Medulla oblongata (tissue), 1 donor: ENCODE data around the gene TFDP2.

Experiments used
- DNase-seq: peaks from one replicate; pipeline ENCODE4 v3.0.0-alpha.2; 2015; ENCODE audit errors: extremely low spot score

Gene TFDP2

DNA sequence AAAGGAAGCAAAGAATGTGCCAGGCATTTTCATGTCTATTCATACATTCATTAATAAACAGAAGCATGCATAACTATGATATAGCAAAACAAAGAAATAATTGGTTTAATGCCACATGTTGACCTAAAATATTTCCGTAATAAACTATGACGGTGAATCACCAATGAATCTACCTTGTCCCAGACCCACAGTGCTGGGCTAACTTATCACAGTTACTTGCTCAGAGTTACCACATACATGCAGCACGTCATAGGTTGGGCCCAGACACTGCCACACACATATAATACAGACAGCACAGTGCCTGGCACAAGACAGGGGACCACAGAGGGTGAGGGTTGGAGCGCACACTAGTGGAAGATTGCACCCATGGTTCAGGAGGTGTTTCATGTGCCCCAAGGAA, 186.0 kb downstream of the TFDP2 start:
- DNase-seq: no peak

DNA sequence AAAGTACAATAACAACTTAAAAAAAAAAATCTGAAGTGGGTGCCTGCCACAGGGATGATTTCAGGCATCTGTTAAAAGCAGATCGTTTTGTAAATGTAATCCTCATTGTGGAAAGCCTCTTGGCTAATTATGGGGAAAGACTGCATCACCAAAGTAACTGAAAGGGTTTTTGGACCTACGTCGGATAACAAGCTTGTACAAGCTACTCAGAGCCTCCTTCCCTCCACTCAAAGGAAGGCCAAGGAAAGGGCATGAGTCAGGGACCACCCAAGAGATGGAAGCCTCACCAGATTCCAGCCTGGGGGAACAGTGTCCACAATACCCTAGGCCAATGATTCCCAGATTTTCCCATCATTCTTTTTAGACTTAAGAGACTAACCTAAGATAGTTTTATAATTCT, 188.6 kb downstream of the TFDP2 start:
- DNase-seq: no peak

DNA sequence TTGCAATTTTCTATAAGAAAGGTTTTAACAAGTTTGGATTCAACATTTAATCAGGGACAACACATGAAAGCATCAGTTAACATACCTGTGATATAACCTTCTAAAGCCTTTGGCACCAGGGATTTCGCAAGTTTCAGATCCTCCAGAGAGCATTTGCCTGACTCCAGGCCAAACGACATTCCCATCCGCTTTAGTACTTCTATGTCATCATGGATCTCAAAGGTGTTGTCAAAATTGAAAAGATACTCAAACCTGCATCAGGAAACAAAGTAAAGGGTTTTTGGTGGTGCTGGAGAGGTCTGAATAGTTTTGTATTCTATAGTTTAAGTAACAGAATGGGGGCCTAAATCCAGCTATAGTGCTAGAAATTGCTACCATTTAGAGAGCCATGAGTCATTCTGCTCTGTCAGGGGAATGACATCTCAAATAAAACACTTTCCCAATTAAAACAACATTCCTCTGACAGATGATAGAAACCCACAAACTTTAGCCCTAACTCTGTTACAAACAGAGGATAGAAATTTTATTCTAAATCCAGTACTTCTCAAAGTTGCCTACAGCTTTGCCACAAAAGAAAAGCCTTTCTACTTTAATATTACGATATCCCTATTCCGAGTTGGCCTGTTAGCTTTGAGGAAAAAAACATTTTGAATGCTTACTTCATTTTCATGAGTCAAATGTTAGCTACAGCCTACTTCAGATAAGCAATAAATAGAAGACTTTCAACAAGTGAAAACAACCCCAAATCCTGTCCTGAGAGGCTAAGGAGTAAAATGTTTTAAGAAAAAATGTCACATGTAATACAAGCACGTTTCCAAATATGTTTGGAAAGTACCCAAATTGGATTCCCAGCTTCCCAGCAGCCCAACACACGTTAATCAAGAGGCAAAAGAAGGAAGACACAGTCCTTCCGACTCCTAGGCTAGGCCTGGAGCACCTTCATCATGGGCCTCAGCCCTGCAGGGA, 189.5 kb downstream of the TFDP2 start:
- no peak for DNase-seq

DNA sequence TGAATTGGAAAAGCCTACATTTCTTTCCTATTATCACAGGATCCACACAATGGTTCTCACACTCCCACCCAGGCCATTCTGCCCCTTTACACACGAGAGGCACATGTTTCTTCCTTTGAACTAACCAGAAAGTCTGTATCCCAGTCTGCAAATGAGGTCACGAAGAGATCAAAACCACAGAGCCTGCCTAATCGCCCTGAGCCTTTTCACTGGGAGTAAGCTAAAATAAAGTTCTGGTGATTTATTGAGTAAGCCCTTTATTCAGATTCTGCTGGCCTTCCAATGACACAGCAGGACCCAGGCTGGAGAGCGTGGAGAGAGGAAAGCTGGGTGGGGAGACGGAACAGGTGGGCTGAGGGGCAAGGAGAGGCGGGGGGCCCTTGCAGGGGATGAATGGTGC, 194.2 kb downstream of the TFDP2 start:
- DNase-seq: peak; percentile 12

DNA sequence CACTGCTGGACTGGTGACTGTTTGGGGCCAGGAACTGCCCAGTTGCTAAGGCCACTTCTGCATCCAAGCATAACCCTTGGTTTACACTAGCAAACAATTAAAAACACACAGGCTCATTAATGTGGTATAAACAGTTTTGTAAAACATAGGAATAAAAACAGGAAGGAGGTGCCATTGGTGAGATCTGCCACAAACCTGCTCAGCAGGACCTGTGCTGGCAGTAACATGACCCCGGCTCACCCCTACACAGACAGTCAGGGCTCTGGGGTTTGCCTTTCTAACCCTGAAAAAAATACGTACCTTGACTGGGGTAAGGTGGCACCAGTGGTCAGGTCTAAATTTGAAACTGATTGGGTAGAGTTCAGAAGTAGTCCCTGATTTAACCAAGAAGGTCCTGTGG, 196.7 kb downstream of the TFDP2 start:
- DNase-seq: no peak

DNA sequence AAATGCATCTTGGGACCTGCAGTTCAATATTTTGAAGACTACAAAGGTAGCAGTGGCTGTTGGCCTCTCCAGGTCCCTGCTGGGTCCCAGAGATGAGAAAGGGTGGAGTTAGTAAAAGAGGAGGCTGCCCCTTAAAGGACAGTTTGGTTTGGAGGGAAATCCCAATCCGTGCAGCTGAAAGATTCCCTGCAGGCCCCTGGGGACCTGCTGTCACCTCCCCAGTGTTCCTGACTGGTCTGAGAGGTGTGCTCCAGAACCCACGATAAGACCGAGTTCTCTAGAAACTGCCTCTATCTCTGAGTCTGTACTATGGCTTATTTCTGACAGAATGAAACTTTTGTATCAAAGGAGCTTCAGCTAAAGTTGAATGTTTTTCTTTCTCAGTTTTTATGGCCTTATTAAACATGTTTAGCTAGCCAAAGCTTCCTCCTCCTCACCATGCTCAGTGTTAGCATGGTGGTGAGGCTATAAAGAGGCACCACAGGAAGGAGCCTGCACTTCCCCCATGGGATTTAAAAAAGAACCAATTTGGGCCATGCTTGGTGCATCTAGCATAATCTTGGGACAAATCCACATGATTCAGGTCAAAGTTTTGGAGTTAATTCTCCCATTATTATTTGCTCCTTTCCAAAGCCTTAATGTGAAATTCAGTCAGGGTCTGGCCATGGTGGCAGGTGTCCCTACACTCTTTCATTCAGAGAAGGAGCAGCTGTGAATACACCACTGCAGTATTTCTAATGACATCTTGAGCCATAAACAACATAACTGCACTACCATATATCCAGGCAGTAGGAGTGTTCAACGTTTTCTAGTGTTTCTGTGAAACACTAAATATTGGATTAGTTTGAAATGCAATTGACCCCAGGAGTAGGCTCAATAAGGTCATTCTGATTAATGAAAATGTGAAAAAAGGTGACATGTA, 198.5 kb downstream of the TFDP2 start:
- no peak for DNase-seq

DNA sequence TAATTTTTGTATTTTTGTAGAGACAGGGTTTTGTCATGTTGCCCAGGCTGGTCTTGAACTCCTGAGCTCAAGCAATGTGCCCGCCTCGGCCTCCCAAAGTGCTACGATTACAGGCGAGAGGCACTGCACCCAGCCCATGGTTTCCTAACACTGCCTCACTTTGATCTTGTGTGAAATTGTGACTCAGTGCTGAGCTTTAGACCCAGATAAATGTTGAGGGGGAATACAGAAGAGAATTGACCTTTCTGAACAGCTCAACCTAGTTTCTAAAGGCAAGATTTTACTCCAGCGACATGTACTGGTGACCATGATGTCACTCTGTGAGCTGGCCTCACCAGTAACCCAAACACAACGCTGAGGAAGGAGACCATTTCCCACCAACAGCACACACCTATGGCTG, 199.4 kb downstream of the TFDP2 start:
- DNase-seq: no peak

DNA sequence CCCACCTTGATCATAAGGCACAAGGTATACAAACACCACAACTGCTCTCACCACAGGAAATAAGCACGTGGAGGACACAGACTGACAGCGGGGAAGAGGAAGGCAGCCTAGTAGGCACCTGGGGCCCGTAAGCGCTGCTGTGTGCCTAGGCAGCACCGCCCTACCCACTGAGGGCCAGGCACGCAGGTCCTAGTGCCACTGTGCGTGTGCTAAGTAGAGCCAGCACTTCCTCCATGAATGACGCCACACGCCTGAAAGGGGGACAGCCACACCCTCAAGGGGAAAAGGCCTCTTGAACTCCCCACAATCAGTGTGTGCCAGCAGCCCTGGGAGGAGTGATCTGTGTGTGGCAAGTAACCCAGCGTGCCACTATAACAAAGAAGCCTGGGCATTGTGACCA, 199.9 kb downstream of the TFDP2 start:
- DNase-seq: no peak

DNA sequence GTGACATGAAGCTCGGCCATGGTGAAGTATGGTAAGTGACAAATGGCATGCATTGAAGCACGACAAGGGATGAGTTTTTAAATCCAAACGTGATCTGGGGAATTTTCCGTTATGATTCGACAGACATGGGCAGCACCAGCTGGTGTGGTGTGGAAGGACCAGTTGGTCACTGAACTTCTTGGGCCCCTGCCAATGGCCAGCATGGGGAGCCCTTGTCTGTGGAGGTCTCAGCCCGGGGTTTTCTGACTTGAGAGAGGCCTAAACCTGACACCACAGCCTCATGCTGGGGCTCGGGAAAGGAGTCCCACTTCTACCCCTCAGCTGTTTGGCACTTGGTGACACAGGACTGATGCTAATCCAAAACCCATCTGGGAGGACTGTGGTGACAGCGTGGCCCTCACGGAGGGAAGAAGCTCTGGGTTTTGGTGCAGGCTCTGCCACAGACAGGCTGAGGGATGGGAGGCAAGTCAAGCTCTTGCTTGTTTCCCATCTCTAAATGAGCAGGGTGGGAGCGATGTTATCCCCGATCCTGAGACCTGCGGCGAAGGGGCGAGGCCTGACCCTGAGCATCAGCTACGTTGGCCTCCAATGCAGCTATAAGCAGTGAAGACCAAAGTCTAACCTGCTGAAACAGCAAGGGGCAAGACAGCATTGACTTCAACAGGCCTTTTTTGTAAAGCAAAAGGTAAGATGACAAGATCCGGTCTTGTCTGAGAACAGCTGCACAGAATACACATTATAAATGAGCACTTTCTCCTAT, 203.4 kb downstream of the TFDP2 start:
- peak; percentile 14 for DNase-seq

DNA sequence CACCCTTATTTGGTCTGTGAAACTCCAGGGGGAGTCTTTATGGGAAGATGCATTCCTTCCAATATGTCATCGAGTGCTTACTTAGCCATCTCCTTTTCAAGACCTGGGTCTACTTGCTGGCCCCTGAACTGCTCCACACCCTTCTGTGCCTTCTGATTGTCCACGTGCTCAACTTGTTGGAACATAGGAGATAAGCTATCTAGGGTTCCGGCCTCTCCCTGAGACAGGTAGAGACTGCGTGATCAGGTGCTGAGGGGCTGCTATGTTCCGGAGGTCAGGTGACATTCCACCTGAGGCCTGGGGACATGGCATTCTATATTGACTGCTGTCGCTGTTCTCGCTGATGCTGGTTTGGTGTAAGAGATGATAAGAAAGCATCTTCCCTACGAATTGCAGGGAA, 207.3 kb downstream of the TFDP2 start:
- DNase-seq: no peak

DNA sequence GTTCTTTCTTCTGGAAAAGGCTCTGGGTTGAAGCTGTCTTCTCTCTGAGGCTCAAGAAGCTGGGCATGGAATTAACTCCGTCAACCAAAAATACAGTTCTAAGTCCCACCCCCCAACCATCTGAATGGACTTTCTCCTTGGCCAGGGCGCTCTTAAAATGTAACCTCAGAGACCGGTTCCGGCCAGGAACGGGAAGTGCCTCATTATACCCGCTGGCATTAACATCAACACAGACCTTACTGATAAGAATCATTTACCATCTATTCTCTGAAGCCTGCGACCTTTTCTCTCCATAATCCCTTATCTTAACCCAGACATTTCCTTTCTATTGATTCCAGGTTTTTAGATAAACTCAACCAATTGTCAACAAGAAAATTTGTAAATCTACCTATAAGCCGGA, 208.3 kb downstream of the TFDP2 start:
- no peak for DNase-seq

DNA sequence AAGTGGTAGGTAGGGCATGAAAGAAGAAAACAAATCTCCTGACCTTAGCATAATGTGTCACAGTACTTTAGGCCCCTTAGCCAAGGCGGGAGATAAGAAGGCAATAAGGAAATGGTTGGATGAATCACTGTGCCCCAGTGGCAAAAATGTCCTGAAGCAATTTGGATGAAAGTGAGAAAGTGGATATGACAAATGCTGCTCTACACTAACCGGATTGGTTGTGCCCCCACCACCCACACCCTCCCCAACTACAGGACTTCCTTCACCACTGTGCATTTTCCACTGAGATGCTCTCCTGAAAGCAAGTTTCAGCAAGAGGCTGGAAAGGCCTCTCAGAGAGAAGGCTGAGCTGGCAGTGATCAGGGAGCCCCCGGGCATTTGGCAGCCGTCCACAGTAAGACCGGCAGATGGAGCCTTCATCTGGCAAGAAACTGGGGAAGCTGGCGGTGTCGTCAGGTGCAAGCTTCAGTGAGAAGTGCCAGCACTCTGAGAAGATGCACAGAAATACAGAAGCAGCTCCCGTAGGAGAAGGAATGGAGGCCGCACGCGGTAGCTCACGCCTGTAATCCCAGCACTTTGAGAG, 209.1 kb downstream of the TFDP2 start:
- peak; percentile 52 for DNase-seq

DNA sequence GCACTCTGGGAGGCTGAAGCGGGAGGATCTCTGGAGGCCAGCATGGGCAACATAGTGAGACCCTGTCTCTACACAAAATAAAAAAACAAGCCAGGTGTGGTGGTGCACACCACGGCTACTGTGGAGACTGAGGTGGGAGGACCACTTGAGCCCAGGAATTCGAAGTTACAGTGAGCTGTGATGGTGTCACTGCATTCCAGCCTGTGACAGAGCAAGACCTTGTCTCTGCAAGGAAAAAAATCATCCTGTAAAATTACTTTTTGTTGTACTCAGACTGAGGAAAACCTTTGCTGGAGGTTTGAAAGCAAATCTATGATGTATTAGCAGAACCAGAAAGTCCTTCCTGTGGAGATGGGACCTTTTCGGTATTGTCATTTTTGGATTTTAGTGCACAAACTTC, 209.6 kb downstream of the TFDP2 start:
- DNase-seq: no peak

DNA sequence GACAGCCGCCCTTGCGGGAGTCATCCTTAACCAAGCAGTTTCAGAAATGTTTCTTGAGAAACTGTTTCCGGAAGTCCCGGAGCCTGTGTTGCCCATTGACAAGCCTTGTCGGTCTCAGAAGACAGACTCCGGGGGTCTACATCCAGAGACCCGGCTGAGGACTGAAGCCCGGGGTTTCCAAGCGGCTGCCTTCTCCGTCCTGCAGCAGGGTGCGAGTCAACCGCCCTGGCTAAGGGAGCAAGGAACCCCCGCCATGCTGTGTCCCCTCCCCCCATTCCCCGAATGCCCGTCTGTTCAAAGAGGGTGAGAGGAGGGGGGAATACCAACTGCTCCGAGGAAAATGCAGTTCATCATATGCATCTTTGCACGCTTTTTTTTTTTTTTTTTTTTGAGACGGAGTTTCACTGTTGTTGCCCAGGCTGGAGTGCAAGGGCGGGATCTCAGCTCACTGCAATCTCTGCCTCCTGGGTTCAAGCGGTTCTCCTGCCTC, 211.3 kb downstream of the TFDP2 start:
- no peak for DNase-seq

DNA sequence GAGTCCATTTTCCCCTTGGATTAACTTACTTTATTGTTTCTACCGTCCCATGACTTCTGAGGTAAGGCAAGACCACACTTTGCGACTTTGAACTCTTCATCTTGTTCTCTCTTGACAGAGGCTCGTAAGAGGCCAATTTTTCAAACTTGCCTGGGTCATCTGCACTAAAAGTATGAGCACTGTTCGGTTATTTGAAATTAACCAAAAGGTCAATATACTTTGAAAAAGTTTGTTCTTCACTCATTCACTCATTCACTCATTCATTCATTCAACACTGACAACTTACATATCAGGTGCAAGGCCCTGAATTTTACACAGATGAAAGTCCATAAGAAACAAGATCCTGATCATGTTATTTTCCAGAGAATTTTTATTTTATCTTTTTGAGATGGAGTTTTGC, 215.0 kb downstream of the TFDP2 start:
- no peak for DNase-seq

DNA sequence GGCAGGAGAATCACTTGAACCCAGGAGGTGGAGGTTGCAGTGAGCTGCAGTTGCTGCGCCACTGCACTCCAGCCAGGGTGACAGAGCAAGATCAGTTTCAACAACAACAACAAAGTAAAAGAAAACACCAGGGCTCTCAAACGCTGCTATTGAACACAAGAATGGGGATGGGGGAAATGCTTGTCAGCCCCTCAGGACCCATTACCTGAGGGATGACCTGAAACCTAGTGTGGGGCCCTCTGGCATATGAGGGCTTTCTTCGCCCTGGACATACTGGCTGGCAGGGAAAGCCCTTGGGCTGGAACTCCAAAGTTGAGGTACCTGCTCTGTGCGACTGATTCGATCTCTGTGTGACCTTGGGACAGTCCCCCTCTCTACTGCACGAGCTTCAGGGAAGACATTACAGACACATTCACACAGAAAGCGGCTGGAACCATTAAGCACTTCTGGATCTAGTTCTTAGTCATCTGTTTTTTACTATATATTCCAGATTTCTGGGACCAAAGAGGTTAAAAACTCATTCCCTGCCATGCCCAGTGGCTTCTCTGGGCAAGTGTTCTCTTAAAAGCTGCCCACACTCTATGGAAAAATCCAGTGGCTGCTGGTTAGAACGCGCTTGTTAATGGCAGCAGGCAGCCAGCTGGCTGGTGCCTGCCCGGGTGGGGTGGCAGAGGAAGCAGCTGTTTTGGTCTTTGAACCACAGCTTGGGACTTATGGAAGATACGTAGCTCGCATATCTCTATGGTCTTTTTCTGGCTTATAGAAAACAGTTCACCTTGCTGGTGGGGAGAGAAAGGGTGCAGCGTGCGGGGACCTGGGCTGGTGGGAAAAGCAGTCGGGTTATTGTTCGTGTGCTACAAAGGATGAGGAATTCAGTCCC, 215.7 kb downstream of the TFDP2 start:
- no peak for DNase-seq

DNA sequence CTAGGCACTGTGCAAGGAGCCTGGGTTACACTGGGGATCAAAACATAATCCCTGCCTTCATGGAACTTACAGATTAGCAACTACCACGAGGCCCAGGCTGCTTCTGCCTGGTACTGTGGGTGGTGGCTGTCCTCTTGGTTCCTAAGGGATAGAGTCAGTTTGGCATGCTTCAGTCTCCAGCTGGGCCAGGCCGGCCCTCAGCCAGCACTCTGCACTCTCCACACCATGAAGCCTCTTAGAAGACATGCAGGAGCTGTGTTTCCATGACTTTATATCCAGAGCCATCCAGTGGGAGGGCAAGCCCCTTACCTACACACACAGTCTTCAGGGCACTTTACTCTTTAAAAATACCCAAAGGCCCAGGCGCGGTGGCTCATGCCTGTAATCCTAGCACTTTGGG, 218.5 kb downstream of the TFDP2 start:
- DNase-seq: no peak

DNA sequence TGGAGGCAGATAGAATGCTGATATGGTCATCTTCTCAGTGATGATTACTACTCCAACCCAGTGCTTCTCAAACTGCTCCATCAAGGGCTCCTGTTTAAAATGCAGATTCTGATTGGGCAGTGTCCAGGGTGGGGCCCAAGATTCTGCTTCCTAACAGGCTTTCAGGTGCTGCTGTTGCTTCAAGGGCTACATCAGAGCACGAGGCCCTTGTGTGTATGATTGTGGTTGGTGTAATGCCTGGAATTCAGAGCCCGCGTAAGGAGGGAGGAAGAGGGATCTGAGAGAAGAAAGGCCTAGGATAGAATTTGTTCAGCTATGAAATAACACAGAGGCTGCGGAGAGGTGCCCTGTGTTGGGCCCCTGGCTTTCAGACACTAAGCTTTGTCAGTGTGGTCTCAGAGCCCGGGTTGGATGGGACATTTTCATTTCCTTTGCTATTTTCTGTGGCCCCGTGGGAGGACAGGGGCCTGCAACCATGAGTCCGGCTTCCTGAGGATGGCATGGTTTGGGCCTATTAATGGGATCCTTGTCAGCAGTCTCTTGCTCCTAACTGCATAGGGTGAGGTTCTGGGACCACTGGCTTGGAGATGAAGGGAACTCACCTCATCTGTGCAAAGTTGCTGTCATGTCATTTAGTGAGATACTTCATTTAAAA, 219.9 kb downstream of the TFDP2 start:
- DNase-seq: no peak

DNA sequence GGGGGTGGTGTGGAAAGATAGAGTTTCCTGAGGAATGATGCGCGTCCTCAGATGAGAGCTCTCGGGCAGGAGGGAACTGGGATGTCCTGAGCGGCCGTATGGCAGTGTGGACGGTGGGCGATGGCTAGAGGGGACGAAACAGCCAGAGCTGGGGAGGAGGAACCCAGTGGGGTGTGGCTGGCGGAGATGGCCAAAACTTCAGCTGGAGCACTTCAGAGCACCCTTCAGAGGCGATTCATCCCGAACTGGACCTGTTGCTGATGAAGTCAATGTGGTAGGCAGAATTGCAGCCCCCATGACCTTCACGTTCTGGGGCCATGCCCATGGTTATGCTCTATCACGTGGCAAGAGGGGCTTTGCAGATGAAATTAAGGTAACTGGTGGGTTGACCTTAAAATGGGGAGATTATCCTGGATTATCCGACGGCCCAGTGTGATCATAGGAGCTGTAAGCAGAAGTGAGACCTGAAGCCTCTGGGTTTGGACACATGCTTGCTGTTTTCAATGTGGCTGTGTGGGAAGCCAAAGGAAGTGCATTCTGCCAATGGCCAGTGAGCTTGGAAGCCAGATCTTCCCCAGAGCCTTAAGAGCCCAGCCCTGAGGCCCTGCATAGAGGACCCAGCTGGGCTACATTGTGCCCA, 220.6 kb downstream of the TFDP2 start:
- DNase-seq: no peak
